ENCODE data around the gene ADAM22.

GRCh38 chr7:87934699-87935383 is 790 bp downstream of the ADAM22 start:
- no peak for TF ChIP-seq POLR2A (IDR thresholded peaks at IDR 0.05)
- TF ChIP-seq CTCF (IDR thresholded peaks at IDR 0.05): no peak
